Activated naive CD4-positive, alpha-beta T cell treated with Interleukin-2 at 50 U/mL for 16 hours (primary cell): ENCODE results near the gene LRSAM1.

Experiments
- DNase-seq: peaks from one replicate; pipeline ENCODE4 v3.0.0-alpha.2; 2020

The LRSAM1 gene

GRCh38 chr9:127537792-127538191 lies 86.5 kb downstream of the LRSAM1 start:
- no peak for DNase-seq

DNA sequence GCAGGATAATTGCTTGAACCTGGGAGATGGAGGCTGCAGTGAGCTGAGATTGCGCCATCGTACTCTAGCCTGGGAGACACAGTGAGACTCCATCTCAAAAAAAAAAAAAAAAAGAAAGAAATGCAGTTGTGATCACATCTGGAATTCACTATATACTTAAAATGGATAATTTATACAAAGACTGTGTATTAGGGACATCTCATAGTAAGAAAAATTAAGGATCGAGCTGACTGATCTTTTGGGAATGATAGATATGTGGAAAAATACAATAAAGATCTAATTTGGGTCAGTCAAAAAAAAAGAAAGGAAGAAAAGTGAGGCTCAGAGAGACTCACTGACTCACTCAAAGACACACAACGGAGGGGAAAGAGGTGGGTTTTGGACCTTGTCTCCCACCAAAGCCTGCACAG lies 87.5 kb downstream of the LRSAM1 start:
- no peak for DNase-seq

- DNase-seq: no peak
Measured at GRCh38 chr9:127539259-127539981, 88.1 kb downstream of the LRSAM1 start.

GRCh38 chr9:127539982-127540663 lies 88.8 kb downstream of the LRSAM1 start:
- no peak for DNase-seq

GRCh38 chr9:127540664-127541041 lies 89.3 kb downstream of the LRSAM1 start:
- DNase-seq: no peak

- no peak for DNase-seq
Measured at GRCh38 chr9:127541176-127541575, 89.9 kb downstream of the LRSAM1 start.

DNA sequence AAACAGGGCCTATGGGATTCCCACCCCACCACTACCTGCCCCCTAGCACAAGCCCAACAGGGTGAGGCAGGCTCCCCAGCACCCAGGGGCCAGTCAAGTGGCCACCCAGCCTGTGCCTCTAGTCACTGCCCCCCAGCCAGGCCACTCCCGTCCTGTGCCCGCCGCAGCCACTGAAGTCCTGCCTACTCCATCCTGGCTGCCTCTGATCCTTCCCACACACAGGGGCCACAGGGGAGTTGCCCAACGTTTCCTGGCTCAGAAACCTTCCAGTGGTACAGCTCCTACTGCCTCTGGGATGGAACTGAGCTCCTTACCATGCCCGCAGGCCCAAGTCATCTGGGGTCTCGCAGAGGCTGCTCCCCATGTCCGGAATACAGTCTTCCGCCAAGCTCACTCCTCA lies 90.6 kb downstream of the LRSAM1 start:
- DNase-seq: no peak

GRCh38 chr9:127543221-127543620 lies 91.9 kb downstream of the LRSAM1 start:
- DNase-seq: no peak

DNA sequence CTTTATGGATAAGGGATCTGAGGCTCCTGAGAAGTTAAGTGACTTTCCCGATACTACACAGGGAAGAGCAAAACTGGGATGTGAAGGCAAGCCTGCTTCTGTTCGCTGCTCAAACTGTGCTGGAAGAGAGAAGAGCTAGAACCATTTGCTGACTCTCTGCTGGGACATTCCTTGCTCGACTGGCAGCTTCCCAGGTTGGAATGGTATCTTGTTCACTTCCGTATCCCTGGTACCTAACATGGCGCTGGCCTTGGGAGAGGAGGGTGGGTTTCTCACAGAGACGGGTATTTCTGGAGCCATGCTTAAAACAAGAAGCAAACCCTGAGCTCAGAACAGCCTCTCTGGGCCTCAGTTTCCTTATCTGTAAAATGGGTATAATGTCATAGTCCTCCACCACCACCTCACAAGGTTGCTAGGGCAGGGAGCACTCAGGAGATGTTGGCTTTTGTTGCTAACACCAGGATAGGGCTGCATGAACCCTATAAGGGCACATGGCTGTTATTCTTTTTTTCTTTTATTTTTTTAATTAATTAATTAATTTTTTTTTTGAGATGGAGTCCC lies 92.7 kb downstream of the LRSAM1 start:
- no peak for DNase-seq

- no peak for DNase-seq
Measured at GRCh38 chr9:127545196-127546124, 94.2 kb downstream of the LRSAM1 start.

DNA sequence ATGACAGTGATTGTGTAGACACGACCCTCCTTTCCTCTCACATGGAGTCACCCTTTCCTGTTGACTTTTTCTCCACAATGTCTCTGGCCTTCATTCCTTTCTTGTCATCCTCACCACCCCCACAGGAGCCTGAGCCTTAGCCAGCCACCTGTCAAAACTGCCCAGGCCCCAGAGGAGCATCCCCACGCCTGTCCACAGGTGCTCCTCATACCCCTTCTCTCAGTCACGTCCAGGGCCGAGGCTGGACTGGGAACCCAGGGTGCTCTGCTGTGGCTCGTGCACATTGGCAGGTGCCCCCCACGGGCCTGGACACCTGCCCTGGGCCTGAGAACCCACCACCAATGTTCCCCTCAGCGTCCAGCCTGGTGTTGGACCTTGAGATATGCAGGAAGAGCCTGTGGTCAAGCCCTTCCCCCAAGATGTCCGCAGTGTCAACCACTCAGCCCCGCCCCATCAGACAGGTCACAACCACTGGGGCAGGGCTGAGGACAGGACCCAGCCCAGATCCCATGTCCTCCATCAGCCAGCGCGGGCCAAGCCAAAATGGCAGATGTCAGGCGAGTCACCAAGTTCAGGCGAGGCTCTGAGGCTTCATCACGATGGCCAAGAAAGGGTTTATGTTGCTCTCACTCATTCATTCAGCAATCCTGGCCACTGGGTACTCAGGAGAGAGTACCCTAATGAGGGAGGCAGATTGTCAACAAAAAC lies 95.0 kb downstream of the LRSAM1 start:
- DNase-seq: no peak

DNA sequence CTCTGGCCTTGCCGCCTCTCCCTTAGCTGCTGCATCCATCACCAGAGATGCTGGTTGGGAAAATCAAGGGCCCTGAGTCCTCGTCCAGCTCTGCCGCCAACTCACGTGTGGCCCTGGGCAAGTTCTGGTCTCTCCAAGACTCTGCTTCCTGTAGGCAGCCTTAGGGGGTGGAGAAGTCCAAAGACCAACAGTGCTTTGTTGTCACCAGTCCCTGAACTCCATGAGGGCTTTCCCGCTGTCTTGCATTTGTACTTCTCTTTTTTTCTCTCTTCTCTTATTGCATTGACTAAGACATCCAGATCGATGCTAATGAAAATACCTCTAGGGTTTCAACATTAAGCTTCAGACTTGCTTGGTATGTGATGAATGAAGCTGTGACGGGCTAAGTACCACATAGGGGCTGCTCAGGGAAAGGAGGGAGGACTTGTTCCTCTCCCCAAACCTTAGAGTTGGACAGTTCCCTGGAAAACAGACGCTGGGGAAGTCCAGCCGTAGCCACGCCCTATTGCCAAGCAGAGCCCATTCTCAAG lies 97.1 kb downstream of the LRSAM1 start:
- no peak for DNase-seq

DNA sequence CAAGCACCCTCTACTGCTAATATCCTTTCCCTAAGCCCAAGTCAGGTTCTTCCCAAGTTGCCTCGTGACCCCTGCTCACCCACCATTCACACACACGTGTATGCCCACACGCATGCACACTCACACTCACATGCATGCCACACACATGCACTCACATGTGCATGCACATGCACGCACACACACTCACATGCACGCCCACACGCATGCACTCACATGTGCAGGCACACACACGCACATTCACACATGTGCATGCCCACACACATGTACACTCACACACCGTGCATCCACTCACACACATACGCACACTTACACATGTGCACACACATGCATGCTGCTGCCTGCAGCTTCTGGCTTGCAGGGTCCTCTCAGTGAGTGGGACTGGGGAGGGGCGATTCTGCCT lies 97.9 kb downstream of the LRSAM1 start:
- DNase-seq: no peak

DNA sequence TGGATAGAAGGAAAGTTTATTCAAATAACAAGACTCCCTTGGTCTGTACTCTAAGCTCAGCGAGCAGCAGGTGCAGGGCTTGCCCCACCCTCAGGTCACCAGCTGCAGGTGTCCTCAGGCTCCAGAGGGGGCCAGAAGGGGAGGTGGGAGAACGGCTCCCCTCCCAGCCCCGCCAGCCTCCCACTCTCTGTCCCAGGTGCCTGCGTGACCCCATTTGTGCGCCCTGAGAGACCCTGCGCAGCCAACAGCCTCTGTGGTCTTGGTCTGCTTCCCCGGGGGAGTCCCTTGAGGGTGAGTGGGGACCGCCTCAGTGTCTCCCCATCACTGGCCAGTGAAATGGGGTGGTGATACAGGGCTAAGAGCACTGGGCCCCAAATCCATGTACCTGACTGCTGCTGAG lies 98.4 kb downstream of the LRSAM1 start:
- DNase-seq: no peak

DNA sequence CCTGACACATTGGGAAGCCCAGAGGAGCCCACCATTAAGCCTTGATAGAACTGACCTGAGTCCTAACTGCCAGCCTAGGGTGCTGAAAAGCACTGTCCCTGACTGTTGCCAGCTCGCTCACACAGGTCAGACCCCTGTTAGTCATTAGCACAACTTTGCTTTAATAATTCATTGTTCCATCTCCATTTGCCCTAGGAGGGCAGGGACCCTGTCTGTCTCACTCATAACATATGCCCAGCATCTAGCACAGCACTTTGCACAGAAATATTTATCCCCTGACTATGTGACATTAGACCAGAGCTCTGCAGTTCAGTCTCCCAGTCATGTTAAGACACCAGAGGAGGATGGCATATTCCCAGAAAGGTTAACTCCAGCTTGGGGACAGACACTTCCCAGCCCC lies 99.0 kb downstream of the LRSAM1 start:
- DNase-seq: no peak

DNA sequence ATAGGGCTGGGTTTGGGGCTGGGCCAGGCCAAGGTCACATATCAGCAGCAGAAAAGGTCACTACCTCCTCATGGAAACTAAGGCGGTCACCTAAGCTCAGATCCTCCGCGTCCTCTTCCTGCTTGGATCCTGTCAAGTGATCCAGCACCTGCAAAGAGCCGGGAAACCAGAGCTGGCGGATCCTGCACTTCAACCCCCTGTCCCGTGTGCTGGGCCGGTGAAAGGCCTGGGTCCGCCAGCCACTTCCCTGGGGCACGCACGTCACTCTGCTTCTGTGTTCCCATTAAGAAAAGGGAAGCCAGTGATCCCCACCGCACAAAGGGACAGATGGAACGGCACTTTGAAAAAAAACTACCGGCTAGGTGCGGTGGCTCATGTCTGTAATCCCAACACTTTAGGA lies 99.4 kb downstream of the LRSAM1 start:
- no peak for DNase-seq
